K562 (cell line): Measurements from ENCODE around the gene NSUN2.

Experiments
- FOXP1 ChIP-seq: sonication (generic); formaldehyde crosslinking; IDR thresholded peaks from 2 replicates; pipeline ENCODE4 v1.8.0; 2022; ENCODE audit warnings: mild to moderate bottlenecking, missing genetic modification reagents
- ZNF224 ChIP-seq: sonication (generic); formaldehyde crosslinking; IDR thresholded peaks from 2 replicates; pipeline ENCODE4 v1.8.0; 2022; ENCODE audit warnings: mild to moderate bottlenecking, missing genetic modification reagents

DNA sequence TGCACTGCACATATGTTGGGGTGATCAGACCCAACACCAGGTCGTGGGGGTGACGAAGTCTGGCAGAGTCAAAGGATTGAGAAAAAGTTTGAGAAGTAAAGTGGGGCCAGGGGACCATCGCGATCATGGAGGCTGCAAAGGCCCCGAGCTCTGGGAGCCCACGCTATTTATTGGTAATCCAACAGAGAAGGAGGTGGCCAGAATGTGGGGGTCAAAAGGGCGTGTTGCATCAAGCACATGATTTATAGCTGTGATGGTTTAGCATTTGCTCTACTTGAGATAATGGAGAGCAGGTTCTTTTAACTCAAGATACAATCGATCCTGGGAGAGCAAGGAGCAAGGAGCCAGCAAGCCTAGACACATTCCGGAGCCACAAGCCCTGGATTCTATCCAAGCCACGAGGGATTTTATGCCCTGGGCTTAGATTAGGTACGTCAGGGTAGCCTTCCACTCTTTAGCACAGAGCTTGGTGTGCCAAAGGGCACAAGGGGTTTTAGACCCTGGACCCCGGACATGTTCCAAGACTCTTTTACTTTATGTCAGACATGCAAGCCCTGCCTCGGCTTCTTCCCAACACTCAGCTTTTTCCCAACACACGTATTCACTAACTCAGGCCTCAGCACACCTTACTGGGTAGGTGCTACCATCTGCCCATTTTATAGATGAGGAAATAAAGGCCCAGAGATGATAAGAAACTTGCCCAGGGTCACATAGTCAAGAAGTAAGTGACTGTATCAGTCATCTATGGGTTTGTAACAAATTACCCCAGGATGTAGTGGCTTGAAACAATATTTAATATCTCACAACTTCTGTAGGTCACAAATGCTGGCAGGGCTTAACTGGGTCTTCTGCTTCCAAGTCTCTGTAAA lies 39.5 kb downstream of the NSUN2 start:
- no peak for TF ChIP-seq ZNF224
- no peak for TF ChIP-seq FOXP1 (CRISPR knock-in tag)
